Non-pigmented ciliary epithelial cell (primary cell): ENCODE results near the gene TRABD2B.
A peak's percentile ranks its signal among the peaks of the same experiment; 100 is the strongest.

Source experiments
- DNase-seq: peaks from one replicate; pipeline ENCODE4 v3.0.0-alpha.2; 2010; ENCODE audit warnings: low read depth

The TRABD2B gene

DNA sequence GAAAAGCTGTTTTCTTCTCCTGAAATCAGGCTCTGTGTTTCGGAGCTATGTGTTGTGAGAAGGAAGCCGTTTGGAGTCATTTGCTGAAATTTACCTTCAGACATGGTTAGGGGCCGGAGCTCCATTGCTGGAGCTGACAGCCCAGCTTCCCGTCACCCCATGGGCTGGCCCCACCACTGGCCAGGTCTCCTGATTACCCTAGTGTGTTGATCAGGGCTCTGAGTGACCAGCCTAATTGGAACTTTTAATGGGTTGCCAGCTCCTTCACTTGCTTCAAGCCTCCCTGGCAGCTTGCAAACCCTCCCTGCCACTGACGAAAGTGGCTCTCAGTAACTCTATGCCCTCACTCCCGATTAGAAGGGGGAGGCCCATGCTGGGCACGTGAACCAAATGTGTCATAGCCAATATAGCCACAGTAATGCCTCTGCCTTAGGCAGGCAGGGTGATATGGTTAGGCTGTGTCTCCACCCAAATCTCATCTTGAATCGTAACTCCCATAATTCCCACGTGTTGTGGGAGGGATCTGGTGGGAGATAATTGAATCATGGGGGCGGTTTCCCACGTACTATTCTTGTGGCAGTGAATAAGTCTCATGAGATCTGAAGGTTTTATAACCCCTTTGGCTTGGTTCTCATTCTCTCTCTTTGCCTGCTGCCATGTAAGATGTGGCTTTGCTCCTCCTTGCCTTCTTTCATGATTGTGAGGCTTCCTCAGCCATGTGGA is 224.1 kb downstream of the TRABD2B start:
- DNase-seq = no peak

DNA sequence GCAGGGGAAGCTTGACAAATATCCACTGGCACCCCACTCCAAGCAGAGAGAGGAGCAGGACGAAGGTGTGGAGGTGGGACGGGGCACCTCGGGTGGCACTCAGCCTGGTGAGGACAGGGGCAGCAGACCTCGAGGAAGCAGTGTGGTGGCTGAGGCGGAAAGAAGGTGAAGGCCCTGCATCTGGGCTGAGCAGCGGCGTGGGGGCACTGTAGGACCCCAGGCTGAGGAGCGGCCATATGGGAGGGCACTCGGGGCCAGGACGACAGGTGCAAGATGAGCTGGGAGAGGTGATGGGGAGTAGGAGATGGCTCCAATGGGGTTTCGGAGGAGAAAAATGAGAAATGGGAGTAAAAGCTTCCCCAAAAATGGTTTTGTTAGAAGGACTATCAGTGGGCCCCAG is 224.9 kb downstream of the TRABD2B start:
- DNase-seq = no peak

DNA sequence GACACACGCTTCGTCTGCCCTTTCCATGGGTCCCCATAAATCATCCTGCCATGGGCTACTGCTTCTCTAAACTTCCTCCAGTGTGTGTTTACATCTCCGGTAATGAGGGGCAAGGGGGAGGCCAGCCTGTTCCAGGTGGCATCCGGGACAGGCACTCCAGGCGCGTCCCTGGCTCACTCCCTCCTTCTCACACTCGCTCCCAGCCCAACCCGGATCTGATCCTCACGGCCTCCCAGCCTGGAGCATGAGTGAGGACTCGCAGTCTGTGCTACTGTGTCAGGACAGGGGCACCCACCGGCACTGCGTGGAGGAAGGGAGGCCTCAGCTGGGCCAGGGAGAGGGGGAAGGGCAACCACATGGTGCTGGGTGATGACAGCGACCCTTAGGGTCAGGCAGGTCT is 225.4 kb downstream of the TRABD2B start:
- DNase-seq = no peak

DNA sequence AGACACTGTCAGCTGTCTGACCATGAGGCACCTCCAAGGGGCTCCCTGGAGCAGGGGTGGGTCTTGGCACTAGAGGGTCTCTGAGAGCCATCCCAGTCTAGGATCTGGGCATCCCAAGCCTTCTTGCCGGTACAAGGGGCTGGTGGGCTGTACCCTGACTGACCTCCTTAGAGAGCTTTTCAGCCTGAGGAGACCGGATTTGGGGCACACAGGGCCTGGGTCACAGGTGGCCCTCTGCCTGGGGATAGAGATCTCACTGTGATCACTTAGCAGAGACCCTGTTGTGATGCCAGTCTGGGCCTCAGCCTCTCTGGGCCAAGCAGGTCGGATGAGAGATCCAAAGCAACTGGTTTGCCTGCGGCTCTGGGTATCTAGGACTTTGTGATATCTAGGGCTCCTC is 227.2 kb downstream of the TRABD2B start:
- no peak for DNase-seq

DNA sequence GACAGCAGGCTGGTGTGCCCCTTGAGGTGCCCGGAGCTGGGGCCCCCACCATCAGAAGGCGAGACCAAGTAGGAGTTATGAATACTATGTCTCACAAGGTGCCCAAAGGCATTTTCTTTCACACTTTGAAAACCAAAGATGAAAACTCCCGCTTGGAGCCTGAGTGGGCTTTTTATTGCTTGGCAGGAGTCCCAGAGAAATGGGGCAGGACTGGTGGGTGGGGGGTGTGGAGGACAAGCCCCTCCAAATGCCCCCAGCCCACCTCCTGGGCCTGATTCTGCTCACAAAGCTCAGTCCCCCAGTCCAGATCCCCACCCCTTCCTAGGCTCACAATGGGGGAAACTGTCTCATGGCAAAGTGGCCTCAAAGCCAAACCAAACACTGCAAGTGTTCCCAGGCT is 227.9 kb downstream of the TRABD2B start:
- DNase-seq = no peak

DNA sequence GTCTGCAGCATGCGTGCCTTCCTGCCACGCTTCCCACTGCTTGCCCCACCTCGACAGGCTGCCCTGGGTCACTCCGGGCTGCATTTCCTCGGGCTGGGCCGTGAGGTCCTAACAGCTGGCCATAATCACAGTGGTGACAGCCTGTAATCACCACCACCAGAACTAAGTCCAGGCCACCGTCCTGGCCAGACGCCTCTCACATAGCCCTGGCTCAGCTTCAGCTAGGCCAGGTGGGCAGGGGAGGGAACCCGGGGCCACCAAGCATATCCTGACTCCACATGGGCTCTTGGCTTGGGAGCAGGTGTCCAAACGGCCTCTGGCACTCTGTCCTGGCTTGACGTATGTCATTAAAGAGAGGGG is 229.5 kb downstream of the TRABD2B start:
- DNase-seq = no peak

DNA sequence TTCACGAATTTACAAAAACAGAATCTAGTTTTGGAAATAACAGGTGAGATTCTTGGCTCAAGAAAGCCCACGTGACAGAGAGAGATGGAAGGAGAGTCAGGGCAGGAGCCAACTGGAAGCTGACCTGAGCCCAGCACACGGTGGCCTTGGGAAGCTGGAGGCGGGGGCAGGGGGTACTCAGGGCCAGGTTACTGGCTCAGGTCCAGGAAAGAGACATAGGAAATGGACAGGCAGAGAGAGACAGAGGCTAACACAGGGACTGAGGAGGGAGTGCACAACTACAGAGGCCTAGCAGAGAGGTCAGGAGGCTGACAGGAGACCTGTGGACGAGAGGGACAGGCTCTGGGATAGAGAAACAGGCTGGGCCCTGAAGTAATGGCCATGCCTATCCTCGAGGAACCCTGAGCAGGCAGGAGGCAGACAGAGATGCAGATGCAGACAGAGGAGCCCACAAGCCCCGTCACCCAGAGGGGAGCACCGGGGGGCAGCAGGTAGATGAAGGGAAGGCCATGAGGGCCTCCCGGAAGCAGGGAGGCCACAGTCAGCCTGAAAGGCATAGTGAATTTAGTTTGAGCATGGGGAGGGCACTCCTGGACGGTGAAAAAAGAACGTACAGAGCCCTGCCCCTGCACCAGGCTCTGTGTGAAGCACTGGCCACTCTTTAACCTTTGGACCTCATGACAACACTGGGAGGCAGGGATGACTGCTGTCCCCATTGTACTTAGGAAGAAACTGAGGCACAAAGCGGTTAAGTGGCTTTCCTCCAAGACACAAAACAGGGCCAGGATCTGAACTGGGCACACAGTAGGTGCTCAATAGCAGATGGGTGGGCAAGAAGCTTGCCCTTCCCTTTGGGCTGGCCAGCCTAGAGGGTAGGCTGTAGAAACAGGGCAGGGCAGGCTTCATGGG is 230.1 kb downstream of the TRABD2B start:
- no peak for DNase-seq

DNA sequence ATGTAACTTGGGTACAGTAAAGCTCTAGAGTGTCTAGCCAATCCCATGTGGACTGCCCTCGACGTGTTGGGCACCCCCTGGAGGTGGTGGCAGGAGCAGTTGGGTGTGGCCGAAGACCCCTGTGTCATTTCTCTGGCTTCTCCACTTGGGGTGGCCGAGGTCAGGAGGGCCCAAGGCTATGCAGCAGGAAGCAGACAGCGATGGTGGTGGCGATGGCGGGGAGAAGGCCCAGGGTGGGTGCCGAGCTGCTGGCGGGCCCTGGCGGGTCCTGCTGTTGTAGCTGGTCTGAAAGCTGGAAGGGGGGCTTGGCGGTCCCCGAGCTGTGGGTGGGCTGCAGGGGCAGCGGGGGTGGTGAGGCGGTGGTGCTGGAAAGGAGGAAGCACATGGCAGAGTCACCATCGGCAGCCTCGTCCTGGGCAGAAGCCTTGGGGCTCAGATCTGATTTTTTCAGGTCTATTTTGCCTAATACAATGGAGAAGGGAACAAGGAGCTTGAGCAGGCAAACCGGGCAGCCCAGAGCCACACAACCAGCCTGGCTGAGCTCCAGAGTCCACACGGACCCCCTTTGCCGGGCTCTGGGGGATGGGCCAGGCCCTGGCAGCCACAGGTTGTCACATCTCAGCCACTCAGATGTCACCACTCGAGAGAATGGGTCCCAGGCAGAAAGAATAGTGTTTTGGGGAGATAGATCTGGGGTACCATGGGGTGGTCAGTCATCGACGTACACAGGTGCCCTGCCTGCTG is 231.3 kb downstream of the TRABD2B start:
- no peak for DNase-seq

DNA sequence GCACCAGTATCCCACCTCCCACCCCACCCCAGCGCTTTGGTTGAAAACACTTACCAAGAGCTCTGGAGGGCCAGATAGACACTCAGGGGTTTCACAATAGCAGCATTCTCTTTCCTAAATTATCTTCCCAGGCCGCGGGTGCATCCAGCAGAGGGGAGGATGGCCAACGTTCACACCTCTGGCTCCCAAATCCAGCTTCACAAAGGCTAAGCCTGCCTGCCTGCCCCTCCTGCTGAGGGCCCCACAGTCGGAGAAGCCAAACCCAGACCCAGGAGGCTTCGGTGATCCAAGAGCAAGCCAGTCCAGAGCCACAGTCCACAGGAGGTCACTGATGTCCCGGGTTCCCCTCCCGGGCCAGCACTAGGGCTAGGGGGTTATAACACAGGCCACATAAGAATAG is 231.9 kb downstream of the TRABD2B start:
- DNase-seq = no peak

DNA sequence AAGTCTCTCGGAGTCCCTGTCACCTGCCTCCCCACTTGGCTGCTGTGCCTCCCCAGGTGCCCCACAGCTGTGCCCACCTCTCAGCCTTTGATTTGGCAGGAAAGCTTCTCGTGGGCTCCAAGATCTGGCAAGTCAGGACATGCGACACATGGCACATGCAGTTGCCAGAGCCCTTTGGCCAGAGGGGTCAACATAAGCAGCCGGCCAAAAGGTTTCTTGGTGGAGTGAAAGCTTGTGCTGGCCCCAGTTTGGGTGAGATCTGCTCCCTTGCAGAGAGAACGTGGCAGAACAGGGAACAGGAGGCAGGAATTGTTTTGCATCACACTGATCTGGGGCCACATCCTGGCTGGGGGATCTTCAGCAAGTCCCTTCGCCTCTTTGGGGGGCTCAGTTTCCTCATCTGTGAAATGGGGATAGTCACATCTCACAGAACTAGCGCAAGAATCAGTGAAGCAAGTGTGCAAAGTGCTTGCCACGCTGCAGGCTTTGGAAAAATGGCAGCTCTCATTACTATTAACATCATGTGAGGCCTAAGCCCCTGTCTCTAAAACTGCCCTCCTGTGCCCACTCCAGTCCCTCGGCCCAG is 232.6 kb downstream of the TRABD2B start:
- DNase-seq = no peak

DNA sequence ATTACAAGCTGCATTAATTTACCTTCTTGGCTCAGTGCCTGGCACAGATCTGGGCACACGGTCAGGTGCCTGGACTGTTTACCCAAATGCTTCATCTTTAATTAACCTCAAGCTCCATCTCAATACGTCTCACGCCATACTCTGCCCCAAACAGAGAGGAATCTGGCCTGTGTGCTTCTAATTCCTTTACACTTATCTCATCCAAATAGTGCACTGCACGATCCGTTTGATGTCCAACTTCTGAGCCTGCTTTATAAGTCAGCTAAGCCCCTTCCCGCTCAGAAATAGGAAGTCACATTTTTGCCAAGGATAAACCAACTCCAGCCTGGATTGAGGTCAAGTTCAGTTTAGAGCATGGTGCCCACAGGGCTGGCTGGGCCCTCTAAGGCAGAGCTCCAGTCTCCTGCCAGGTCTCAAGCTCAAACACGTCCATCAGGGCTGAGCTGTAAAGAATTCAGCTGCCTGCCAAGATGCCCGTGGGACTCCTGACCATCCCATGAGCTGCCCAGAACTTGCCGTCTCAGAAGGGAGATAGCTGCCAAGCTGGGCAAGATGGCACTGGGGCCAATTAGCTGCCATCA is 233.5 kb downstream of the TRABD2B start:
- peak; percentile 3 for DNase-seq

DNA sequence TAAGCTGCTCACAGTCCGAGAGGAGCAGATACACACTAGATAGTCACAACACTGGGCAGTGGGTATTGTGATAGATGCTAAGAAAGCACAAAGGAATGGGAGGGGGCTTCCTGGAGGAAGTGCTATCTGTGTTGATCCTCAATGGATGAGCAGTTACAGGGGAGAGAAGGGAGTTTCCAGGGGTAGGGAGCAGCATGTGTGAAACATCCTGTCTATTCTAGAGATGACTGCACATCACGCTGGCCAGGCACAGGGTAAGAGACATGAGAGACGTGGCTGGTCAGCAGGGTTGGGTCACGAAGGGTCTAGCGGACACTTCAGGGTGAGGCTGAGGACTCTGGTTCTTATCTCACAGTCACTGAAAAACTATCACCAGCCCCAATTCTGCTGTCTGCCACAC is 235.2 kb downstream of the TRABD2B start:
- DNase-seq = no peak

DNA sequence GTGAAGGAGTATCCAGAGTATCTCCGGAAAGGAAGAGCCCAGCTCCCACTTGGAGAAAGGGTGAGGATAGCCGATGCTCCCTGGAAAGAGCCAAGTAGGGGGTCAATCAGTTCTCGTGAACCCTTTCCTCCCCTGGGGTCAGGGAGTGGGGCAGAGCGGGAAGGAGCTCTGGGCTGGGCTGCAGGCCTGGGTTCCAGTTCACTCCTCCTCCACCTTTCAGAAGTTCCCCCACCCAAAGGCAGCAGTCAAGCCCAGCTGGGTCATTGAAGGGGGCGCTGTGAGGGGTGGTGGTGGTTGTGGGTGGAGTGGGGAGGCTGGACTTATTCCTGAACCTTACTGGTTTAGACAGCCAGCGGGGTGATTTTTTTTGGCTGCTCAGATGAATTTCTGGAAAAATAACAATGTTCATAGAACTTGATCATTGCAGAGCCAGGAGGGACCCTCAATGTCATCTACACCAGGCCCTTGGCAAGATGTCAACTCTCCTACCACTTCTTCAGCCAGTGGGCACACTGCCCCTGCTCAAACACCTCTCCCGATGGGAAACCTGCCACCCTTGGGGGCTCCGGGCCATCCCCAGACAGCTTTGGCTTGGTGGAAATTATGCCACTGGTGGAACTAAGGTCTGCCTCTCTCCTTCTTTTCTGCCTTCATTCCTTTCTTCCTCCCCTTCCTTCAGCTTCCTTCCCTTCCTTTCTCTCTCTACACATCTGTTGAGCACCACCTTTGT is 235.8 kb downstream of the TRABD2B start:
- DNase-seq = no peak

DNA sequence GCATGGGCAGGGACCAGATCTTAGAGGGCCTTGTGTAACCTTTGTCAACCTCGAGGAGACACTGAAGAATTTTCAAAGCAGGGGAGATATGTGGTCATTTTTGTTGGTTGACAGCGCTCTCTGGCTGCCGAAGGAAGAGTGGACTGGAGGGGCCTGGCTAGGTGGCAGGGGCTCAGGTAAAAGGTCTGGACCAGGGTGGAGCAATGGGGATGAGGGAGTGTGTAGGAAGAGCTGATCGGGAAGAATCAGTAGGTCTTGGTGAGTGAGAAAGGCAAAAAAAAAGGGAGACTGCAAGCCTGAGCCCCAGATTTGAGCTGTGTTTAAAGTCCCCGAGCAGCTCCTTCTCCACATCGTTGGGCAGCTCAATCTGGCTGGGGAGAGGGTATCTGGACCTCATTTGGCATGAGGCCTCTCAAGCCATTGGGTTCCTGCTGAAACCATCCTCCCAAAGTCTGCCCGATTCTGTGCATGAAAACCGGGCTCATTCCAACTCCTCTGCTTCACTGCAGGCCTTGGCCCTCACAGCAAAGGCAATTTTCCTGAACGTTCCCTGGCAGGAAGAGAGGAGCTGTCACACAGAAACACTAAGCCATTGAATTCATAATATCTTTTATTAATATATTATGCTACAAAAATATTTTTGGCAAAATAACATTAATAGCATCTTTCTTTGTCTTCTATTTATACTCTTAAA is 237.1 kb downstream of the TRABD2B start:
- DNase-seq = no peak

DNA sequence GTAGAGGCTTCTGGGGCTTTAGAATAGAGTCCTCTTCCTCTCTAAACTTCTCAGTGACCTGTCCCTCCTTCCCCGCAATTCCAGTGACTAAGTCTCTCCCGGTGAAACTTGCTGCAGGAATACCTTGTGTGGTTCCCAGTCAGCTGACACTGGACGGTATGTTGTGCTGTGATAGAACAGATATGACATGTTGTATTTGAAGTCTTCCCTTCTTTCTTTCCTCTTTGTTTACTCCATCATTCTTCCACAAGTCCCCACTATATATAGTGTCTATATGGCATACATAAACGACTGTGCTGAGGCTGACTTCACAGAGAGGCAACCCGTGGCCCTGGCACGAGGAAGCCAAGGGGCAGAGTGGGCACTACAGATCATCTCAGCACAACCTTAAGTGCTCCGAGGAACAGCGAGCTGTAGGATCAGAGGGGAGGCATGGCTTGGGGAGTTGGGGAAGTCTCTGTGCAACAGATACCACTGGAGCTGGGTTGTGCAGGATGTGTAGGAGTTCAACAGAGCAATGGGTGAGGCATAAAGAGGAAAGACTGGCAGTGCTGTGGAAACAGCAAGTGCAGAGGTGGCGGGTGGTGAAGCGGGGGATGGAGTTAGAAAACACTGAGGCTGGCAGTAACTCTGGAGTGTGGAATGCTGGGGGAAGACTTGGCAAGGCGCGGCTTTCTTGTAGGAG is 237.8 kb downstream of the TRABD2B start:
- no peak for DNase-seq

DNA sequence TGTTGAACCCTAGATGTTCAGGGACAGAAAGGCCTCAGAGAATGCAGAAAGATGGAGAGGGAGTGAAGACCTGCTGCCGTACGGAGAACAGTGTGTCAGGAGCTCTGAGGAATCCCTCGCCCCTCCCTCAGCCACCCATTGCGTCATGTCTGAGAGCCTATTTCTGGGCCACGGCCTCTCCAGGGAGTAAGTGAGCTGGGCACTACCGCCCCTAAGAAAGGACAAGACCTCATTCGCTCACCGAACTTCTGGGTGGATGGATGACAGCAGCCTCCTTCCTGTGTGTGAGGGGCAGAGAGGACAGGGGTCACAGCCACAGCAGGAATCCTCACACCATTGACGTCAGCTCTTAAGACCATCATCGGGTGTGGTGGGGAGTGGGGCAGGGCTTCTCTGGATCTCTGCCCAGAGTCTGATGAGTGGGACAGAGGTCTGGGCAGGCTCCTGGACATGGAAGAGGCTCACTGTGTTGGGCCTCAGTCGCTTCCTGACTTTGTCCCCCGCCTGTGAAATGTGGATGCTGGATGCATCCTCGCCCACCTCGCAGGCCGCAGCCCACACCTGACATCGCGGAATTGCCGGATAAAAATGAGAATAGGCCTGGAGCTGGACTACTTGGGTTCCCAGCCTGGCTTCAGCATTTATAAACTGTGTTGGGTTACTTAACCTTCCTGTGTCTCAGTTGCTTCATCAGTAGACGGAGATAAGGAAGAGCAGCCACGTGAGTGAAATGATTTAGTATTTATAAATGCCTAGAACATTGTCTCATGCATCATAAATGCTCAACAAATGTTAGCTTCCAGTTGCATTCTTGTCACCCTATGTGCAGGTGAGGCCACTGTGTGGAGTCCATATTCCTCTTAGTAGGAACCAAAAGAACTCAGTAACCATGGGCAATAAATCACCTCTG is 238.6 kb downstream of the TRABD2B start:
- DNase-seq = peak; percentile 10

DNA sequence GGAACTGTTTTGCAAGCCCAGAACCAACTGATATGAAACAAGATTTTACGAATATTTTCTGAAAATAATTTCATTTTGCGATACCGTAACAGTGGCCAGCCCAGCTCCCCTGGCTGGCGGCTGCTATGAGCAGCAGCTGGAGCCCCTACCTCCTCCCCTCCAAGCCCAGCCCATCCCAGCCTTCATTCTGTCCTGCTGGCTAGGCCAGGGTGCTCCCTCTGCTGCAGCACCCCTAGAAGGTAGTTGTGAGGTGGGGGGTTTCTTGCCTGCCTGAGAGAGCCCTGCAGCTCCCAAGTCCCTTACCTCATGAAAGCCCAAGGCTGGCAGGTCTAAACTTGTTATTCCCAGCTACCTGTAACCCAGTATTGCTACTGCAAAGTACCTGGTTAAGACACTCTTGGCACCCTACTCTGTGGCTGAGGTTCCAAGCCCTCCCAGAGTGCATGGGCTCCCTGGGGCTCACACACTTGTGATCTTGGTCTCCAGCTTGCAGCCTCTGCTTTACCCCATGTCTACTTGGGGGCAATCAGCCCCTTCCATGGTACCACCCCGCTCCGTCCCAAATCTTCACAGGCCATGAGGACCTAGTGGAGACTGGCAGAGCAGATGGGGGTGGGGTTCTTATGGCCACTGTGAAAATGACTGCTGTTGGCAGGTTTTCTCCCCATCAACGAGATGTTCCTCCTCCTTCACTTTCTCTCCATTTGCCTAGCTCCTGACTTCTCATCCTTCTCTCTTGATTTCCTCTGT is 239.8 kb downstream of the TRABD2B start:
- DNase-seq = no peak

DNA sequence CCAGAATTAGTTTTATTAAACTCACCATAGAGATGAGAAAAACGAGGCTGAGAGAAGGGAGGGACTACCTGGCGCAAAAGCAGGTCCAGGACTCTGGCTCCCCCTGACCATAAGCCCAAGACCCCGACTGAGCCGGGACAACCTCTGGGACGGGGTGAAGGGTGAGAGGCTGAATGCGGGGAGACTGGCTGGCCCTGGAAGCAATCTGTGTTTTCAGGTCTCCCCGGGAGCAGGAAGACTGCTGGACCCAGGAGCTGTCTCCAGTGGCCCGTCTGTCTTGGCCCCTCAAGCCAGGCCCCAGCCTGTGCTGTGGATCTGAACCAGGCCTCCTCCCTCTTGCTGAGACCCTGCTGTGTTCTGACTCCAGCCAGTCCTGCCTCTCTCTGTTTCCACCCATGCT is 240.8 kb downstream of the TRABD2B start:
- DNase-seq = no peak
